Tongue (tissue), 2 donors: ENCODE data around the gene TMEM60. TPM values are rescaled to one million over a fixed set of nuclear protein-coding genes. Genes with fewer than 3 reads are reported as not detected.
"Not testable (repeated sequence)": the region's sequence is repeated elsewhere in the genome, so short reads cannot be mapped to it uniquely, and the experiment has no call there.

ENCODE experiments used
- DNase-seq: peaks from one replicate; pipeline ENCODE4 v3.0.0-alpha.2; 2015
- total RNA-seq: library from RNA; depleted of rRNA; stranded (reverse); fragments of >200 nt; gene quantifications from one replicate; pipeline ENCODE4 v1.2.3, GENCODE V29; 2014

The TMEM60 gene
- total RNA-seq: 11.6 TPM

DNA sequence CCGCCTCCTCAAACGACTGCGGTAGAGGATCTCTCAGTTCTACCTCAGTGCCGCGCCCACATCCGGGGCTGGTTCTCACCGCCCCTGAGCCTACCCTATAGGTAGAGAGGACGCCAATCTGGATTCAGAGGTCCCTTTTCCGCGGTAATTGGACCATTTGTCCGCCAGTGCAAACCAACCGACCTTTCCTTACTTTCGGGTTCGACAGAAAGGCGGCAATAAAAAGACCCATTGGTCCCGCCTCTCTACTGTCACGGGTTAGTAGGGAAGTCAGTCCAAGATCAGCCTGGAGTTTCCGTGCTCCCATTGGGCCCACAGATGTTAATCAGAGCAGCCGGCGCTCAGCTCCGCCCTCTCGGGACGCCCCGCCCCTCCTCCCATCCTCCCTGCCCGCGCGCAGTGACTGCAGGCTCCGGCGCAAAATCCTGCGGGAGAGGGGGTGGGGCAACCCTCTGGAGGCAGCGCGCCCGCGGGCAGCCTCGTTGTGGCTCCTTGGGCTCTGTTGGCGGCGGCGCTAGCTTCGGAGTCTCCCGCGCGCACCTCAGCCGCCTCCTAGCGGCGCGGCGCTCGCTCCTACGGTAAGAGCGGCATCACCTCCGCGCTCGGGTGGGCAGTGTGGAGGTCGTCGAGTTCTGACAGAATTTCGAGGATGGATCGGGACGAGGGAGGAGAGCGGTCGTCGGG, at the start of gene TMEM60, which contains the start of gene PHTF2:
Gene TMEM60, minus strand, starts transcription at position 41 of the 684 bp plus-strand sequence. CDS start 4,061 bp downstream, outside the sequence.
Gene PHTF2, plus strand, starts transcription at position 380 of the 684 bp plus-strand sequence.
- DNase-seq: peak; percentile 99

GRCh38 chr7:77846317-77847092, 48.3 kb upstream of the TMEM60 start:
- DNase-seq: no peak

DNA sequence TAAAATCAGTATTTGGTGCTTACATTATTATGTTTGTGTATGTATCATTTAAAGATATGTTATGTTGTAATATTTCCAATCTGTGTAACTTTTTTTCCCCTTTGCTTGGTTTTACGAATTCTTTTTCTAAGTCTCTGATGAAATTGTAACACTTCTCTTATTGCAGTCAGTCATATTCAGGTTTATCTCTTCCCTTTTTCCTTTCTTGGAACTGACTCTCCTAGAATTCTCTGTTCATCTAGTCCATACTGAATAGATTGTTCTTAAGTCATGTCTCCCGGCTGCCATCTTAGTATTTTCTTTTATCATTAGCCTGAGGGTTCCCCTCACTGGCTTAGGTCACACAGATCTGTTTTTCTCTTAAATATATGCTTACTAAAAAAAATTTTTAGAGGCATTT, 45.0 kb upstream of the TMEM60 start:
- no peak for DNase-seq

DNA sequence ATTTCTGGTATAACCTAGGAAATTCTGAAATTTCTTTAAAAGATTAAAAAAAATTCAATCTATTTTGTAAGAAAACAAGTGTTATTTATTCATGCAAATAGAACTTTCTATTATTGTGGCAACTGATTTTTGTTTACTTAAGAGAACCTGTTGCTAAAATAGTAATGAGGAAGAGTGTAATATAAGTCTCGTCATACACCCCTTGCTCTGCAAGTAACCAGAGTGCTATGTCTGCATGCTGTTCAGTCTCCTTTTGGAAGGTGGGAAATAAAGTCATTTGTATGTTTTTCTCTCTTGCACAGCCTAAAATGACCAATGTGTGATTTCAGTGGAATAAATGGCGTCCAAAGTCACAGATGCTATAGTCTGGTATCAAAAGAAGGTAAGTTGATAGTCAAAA, 41.7 kb upstream of the TMEM60 start:
- no peak for DNase-seq

GRCh38 chr7:77838929-77839491, 40.8 kb upstream of the TMEM60 start:
- no peak for DNase-seq

- DNase-seq: no peak
Measured at GRCh38 chr7:77837966-77838365, 39.7 kb upstream of the TMEM60 start.

- no peak for DNase-seq
Measured at GRCh38 chr7:77837275-77837674, 39.0 kb upstream of the TMEM60 start.

GRCh38 chr7:77836425-77836824, 38.2 kb upstream of the TMEM60 start:
- not testable (repeated sequence) for DNase-seq

DNA sequence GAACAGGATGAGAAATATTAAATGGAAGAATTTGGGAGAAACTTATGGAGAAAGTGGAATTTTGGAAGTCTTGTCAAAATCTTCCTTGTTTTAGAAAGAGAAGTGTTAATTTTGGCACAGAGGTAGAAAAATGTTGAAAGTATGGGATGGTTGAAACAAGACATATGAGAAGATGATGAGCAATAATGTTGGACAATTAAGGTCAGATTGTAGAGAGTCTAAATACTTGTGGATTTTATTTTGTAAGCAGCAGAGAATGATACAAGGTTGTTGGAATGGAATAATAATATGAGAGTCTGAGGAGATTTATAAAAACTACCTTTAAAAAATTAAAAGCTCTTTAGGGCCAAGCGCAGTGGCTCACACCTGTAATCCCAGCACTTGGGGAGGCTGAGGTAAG, 34.9 kb upstream of the TMEM60 start:
- no peak for DNase-seq

- DNase-seq: no peak
Measured at GRCh38 chr7:77831953-77832352, 33.7 kb upstream of the TMEM60 start.

DNA sequence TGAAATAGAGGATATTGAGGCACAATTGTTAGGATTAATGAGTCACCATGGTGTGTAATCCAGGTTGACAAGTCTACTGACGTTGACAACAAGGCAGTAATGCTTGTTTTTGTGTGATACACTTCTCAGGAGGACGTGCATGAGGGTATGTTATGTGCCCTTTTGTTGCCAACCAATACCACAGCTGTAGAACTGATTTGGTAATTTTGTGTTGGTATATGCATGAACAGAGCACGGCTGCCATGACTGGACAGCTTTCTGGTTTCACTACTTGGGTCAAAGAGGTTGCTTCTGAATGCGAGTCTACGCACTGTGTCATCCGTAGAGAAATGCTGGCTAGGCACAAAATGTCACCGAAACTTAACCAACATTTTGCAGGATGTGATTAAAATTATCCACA, 33.2 kb upstream of the TMEM60 start:
- no peak for DNase-seq

DNA sequence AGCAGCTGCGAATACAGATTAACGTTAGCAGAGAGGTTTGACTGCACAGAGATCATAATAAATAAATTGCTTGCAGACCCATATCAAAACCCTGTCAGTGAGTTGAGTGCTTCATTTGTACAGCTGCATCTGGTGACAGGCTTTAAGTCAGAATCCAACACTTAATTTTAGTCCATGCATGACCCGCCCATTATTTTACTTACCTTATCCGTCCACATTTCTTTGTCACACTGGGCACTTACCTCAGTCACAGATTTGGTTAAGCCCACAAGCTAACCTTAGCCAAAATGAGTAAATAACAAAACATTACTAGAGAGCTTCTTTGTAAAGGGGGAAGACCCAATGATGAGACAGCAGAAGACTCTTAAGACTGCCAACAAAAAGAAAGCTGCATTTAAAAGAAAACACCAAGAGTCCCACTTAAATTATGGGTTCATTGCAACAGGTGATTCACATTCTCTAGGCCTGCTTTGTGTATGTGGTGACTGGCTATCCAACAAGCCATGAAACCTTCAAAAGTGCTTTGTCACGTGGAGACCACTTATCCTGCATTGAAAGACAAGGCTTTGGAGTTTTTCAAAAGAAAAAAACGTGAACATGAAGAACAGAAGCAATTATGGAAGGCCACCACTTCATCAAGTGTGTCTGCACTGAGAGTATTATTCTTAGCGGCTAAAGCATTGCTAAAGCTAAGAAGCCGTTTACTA, 32.6 kb upstream of the TMEM60 start:
- DNase-seq: no peak

DNA sequence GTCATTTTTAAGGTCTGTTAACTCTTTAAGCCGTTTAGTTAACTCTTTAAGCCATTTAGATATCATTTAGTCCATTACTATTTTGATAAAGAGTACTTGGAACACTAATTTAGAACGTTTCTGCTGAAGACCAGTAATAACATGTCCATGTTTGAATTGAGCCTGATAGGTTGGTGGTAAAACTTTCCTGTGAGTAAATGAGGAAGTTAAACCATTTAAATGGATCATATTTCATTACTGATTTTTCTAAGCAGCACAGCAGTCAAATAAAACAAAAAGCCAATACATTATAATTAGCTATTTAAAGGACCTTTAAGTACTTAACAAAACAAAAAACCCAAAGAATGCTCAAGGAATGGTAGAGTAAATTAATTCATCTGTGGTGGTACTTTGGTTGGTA, 29.8 kb upstream of the TMEM60 start:
- DNase-seq: no peak

GRCh38 chr7:77826300-77826699, 28.1 kb upstream of the TMEM60 start:
- no peak for DNase-seq

GRCh38 chr7:77825131-77825530, 26.9 kb upstream of the TMEM60 start:
- DNase-seq: no peak

- DNase-seq: no peak
Measured at GRCh38 chr7:77824636-77825035, 26.4 kb upstream of the TMEM60 start.

DNA sequence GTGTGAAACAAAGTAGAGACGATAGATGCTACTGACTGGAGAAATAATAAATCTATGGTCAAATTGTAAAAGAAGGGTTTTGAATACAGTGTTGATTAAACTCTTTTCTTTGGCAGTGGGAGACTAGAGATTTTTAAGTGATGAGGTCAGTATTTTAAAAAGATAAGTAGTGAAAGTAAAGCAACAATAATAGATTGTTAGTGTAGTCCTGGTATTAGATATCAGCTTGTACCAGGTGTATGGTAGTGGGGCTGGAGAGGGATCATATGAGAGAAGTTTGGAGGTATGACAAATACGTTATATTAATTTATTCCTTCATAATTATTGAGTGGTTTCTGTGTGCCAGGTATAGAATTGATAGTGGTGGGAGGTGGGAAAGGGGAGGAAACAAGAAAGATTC, 25.6 kb upstream of the TMEM60 start:
- no peak for DNase-seq

DNA sequence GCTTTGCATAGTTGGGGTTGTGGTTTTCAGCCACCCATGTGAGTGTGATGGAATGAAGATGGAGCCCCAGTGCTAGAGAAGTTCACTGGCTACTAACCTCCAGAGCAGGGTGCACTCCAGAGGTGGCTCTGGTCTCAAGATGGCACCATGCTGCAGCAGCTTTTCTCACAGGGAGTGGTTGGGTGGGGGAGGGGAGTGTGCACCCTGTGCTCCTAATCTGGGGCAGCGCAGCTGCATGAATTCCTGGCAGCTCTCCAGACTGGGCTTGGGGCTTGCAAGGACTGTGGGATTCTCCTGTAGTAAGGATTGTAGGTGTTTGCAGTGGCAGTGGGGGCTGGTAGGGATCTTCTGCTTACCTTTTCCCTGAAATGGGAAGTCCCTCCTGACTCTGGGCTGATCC, 24.0 kb upstream of the TMEM60 start:
- DNase-seq: no peak

GRCh38 chr7:77820967-77821366, 22.7 kb upstream of the TMEM60 start:
- DNase-seq: no peak

- DNase-seq: no peak
Measured at GRCh38 chr7:77819021-77819420, 20.8 kb upstream of the TMEM60 start.

DNA sequence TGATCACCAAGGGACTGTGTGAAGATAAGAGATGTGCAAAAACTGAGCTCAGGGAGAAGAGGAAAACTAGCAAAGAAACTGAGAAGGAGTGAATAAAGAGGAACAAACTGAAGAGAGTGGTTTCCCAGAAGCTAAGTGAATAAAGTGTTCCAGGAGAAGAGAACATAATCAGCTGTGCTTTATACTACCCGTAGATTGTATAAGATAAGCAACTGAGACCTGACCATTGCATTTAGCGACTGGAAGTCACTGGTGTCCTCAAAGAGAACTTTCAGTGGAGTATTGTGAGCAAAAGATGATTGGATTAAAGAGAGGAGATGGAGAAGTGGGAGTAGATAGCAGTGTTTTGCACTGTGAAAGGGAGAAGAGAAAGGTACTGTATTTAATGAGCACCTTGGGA, 14.9 kb upstream of the TMEM60 start:
- DNase-seq: no peak

- no peak for DNase-seq
Measured at GRCh38 chr7:77812290-77812685, 14.1 kb upstream of the TMEM60 start.
